ENCODE results near the gene CPED1.
"Not testable (repeated sequence)": the region's sequence is repeated elsewhere in the genome, so short reads cannot be mapped to it uniquely, and the experiment has no call there.

CPED1 gene

DNA sequence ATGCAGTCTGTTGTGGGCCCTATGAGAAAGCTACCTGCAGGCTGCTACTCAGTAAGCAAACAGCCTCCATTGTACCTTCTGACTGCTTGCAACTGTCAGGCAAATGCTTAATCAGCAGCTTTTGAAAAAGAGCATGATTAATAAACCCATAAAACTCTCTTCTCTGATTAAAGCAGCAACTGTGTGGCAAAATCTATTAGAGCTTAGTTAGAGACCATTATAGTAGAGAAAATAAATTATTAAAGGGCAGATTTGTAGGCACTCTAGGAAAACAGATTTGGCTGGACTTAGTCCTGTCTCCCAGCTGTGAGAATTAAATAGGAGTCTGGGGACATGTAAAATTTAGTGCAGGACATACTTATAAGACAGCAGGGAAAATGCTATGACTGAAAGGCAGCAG is 207.8 kb downstream of the CPED1 start:
- no peak for DNase-seq

DNA sequence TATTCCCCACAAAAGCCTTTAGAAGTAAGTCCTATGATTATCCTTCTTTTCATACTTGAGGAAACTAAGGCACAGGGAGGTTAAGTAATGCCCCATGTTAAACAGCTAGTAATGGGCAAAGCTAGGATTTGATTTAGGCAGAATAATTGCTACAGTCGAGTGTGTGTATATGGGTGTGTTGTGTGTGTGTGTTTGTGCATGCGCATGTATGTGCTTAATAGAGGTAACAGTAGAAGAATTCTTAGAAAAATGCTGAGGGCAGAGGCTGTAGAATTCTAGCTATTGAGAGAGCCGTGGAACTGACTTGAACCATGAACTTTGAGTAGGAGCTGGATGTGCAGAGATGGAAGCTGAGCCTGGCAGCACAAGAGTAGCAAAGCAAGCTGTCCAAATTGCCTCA is 208.9 kb downstream of the CPED1 start:
- no peak for DNase-seq

DNA sequence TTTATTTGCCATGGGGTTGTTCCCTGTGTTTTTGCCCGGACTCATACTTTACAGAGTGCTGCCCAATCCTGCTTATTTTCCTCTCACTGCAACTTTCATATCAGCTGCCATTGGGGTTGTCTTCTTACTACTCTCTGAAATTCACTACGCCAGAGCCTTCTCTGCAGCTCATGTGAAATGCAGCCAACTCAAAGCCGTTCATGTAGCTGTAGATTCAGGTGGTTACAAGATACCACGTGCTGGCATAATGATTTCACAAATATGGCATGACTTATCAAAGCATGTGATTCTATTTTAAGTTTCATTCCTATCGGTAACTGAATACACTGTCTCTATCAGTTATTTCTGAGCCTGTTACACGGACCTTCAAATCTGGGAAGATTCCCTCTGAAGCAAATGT is 210.0 kb downstream of the CPED1 start:
- DNase-seq, result no peak

DNA sequence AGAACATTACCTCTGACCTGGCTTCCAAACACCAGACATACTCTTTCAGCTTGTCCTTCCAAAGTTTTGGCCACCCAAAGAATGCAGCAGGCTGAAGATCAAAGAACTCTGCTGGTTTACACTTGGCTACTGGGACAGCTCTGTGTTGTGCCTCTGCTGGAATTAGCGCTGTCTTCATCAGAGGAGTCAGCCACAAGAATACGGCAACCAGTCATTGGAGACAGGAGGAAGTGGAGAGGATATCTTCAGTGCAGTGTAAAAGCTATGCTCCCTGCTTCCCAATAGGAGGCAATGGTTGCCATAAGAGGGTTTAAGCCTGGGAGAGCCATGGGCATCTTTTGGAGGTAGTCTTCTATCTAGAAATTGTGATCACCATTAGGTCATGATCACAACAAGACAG is 213.6 kb downstream of the CPED1 start:
- no peak for DNase-seq

DNA sequence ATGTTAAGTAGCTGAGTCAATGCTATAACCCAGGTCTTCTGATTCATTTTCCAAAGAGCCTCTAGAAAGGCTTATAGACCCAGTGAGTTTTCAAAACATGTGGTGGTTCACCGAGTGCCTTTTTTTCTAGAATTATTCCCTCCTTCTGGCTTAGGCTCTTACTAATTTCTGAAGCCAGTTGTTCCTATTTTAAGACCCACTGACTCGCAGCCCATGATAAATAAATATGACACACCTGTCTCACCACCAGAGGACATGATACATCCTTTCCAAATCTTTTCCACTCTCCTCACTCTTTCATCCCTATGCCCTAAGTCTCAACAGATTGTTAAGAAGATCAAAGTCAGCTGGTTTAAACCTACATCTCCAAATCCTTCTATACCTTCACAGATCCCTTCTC is 214.3 kb downstream of the CPED1 start:
- DNase-seq, result no peak

DNA sequence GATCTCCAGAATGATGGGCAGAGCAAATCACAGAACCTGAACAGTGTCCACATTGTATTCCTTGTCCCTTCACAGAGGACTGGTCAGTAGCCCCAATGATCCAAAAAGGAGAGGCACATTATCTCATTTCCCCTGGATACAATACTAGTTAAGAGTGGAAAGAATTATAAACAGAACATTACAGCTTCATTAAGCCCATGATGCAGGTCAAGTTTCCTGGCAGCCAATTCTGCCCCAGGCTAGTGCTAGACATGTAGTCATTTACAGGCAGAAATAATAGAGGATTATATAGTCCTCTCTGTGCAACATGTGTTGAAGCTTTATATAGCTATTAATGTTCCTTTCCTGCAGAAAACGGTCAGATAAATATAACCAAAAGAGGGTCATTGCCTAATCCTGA is 216.0 kb downstream of the CPED1 start:
- no peak for DNase-seq

DNA sequence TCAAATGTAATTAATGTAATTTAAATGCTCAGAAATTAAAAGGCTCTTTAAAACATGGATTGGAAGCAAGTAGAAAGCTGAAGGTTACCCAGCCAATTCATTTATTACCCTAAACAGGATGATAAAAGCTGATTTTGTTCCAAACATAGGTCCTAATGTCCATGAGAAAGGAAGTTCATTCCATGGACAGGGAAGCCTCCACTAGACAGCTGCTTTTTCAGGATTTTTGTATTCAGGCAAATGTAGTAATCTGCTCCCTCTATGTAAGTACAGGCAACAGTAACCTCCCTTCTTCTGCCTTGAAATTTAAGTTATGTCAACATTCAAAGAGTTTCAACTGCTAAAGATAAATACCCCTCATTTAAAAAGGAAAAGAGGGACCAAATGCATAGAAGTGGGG is 217.3 kb downstream of the CPED1 start:
- no peak for DNase-seq

DNA sequence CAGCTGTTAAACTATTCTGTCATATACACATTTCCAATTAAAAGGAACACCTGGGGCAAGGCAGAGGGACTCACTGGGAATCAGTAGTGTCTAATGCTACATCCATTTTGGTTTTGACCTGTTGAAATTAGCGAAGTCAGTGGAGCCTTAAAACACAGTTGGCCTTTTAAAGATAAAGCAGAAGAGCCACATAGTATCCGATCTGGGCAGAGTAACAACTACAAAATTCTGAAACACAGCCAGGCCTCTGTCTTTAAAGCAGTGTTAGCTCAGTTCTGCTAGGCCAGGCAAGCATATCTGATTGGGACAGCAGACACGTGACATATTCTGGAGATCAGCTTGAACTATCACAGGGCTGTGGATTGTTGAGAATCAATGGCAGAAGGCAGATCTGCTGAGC is 222.7 kb downstream of the CPED1 start:
- no peak for DNase-seq

DNA sequence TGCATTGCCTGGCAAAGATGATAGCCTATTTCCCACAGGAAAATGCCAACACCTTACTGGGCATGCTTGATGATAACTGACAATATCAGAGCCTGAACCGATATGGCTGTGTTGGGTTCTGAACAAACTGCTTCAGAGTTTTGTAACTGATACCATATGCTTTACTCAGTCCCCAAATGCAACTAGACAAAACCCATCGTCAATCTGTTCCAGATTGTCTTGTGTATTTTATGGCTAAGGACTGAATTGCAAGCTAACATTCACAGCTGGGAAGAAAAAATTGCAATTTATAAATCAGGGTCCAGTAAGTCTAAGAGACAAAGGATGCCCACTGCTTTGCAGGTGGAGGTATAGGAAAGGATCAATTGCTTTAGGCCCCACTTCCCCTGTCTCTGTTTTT is 223.5 kb downstream of the CPED1 start:
- no peak for DNase-seq

DNA sequence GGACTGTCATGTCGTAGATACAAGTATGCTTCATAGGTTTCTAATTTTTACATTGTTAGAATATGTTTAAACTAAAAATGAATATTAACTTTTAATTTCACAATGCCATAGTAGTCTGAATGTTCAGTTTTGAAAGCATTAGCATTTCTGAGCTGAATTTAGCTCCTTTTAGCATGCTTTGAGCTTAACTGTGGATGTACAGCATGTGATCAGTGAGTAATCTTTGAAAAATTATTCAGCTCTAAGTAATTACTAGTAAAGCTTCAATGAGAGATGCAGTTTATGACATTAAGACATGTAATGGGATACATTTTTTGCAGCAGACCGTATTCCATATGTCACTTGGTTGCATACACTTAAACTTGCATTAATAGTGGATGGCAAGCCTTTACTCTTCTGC is 226.1 kb downstream of the CPED1 start:
- DNase-seq, result no peak

DNA sequence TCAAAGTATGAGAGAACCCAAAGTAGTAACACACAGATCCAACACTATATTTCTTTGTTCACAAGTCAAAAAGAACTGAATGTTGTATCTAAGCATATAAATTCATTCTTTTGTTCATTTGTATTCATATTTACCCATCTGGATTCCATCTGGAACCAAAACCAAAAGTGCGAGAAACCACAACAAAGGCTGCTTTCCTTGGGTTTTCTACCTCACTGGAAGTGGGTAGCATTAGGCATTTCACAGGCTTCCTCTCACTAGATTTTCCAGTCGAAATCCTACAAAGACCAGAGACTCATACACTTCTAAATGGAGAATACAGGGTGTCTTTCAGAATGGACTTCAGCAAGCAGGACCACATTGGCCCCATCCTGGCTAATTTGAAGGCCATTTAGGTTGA is 230.5 kb downstream of the CPED1 start:
- DNase-seq, result no peak

DNA sequence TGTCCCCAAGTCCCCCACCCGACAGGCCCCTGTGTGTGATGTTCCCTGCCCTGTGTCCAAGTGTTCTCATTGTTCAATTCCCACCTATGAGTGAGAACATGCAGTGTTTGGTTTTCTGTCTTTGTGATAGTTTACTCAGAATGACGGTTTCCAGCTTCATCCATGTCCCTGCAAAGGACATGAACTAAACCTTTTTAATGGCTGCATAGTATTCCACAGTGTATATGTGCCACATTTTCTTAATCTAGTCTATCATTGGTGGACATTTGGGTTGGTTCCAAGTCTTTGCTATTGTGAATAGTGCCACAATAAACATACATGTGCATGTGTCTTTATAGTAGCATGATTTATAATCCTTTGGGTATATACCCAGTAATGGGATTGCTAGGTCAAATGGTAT is 232.6 kb downstream of the CPED1 start:
- not testable (repeated sequence) for DNase-seq

DNA sequence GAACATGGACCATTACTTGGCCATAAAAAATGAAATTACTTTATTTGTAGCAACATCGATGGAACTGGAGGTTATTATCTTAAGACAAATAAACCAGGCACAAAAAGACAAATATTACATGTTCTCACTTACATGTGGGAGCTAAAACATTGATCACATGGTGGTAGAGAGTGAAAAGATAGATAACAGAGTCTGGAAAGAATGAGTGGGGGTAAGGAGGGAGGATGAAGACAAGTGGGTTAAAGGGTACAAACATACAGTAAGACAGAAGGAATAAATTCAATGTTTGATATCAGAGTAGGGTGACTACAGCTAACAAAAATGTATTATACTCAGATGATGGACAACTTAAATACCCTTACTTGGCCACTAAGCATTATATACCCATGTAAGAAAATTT is 240.3 kb downstream of the CPED1 start:
- no peak for DNase-seq

DNA sequence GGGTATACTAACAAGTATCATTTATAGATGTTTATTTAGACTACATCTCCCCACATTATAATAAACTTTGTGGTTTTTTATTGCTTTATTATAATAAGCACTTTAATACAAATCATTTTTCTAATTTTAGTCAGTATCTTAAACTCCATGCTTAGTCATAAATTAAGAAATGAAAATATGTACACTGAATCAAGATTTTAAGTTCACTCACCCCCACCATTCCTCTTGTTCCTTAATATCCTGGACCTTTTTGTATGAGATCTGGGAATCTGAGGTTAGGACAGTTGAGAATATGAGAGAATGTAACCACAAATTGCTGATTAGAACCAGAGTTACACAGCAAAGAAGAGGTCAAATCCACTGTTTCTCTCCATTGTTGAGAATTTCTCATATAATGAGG is 246.7 kb downstream of the CPED1 start:
- DNase-seq, result no peak

DNA sequence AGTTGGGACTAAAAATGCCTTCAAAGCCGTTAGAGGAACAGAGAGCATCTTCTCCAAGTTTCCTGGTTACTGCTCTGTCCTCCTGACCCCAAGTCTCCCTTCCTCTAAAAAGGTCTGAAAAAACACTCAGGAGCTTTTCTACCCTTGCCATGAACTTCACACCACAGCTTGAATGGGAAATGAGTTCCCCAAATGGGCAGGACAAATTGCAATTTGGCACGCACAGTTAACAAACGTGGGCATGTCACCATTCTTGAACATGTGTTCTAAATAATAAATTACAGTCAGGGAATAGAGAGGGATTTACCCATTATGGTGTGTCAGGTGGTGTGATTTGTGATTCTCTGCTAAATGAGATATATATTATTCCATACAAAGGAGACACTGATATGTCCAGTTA is 249.1 kb downstream of the CPED1 start:
- no peak for DNase-seq

DNA sequence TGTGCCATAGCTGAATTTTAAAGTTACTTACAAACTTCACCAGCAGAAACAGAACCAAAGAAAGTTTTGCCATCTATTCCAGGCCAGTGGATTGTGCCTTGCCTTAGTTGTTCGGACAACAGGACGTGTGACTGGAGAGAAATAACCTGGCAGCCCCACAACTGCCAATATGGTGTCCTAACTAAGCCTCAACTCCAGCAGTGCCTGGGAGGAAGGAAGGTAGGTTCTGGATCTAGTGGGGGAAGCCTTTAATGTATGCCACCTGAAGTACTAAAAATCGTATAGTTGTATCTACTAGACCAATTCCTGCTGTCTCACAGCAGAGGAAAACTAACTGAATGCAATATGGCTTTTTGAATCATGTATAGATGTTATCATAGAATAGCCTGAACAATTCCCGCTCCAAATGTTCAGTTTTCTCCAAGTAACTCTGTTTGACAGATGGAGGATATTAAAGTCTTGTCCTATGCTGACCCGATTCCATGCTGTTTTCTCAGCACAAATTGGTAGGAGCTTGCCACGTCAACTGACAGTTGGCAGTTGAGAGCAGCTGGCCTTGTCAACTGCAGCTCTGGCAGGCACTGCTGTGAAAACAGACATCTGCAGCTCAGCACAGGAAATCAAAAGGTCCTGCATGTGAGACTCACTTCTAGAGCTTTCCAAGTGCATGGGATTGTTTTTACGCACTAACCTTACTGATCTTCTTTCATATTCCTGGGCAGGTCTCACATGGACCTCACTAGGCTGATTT is 255.8 kb downstream of the CPED1 start:
- DNase-seq, result no peak

DNA sequence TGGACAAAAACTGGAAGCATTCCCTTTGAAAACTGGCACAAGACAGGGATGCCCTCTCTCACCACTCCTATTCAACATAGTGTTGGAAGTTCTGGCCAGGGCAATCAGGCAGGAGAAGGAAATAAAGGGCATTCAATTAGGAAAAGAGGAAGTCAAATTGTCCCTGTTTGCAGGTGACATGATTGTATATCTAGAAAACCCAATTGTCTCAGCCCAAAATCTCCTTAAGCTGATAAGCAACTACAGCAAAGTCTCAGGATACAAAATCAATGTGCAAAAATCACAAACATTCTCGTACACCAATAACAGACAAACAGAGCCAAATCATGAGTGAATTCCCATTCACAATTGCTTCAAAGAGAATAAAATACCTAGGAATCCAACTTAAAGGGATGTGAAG is 262.9 kb downstream of the CPED1 start:
- not testable (repeated sequence) for DNase-seq

DNA sequence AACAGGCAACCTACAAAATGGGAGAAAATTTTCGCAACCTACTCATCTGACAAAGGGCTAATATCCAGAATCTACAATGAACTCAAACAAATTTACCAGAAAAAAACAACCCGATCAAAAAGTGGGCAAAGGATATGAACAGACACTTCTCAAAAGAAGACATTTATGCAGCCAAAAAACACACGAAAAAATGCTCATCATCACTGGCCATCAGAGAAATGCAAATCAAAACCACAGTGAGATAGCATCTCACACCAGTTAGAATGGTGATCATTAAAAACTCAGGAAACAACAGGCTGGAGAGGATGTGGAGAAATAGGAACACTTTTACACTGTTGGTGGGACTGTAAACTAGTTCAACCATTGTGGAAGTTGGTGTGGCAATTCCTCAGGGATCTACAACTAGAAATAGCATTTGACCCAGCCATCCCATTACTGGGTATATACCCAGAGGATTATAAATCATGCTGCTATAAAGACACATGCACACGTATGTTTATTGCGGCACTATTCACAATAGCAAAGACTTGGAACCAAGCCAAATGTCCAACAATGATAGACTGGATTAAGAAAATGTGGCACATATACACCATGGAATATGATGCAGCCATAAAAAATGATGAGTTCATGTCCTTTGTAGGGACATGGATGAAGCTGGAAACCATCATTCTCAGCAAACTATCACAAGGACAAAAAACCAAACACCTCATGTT is 264.2 kb downstream of the CPED1 start:
- not testable (repeated sequence) for DNase-seq

DNA sequence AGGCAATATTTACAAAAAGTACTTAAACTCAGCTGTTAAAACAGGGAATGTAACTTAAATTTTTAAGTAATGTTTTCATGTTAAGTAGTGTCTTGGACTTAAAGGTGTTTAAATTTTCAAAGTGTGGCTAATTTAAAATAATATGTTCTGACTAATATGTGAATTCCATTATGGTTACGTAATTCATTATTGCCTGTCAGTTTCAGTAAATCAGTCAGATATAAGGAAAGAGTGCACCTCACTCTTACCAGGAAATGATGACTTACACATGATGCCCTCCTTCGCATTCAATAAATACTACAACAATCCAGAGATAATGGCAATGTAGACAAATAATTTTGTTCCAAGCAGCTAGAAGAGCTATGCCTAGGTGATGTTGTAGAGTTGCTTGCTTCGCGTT is 271.3 kb downstream of the CPED1 start:
- no peak for DNase-seq

DNA sequence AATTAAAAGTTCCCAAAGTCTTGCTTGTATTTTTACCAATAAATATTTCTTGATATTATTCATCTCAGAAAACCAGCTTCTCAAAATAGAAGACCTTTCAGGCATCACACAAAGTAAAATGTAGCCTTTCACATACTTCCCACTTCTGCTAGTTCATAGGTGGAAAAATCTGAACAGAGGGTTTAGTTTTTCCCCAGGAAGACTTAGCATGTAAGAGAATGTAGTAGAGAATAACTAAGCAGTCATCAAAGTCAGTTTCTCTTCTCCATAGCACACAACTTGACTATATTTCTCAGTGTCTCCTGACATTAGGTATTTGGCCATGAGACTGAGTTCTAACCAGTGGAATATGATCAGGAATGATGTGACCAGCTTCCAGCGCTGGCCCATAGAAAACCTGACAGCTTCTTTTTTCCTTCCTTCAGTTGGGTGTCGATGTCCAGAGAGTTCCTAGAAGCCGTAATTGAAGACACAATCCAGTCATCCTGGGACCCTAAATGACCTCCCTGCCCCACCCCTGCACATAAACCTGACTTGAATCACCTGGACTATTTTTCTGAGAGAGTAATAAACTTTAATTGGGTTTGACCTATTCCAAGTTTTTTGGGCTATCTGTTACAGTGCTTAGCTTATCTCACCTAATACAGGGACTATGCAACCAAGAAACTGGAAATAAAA is 272.8 kb downstream of the CPED1 start:
- DNase-seq, result no peak

DNA sequence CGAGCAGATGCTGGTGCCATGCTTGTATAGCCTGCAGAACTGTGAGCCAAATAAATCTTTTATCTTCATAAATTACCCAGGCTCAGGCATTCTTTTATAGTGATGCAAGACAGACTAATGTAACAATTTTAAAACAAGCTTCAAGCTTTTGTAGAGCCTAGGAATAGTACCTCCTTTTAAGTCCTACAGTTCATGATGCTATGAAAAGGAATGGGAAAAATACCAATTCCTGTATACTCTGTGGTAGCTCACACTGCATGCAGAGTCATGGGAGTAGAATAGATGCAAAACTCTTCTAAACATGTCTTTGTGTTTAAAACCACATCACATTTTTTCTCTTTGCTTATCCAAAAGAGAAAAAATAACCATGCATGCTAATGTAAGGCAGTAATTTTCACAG is 273.7 kb downstream of the CPED1 start:
- no peak for DNase-seq

DNA sequence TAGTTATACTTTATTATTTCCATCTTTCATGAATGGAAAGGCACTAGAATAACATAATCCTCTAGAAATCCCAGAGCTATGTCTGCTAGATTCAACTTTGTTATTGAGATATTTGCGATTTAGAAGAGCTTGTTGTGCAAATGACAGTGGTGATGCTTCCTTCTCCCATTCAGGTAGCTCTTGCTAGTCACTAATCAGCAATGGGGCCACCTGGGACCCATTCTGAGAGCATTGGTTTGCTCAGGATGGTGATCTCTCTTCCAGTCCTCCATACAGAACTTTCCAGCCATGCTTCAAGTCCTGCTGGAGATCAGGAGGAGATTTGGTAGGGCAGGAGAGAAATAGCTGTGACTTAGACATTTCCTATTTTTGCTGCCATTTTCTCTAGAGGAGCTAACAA is 274.5 kb downstream of the CPED1 start:
- DNase-seq, result no peak

DNA sequence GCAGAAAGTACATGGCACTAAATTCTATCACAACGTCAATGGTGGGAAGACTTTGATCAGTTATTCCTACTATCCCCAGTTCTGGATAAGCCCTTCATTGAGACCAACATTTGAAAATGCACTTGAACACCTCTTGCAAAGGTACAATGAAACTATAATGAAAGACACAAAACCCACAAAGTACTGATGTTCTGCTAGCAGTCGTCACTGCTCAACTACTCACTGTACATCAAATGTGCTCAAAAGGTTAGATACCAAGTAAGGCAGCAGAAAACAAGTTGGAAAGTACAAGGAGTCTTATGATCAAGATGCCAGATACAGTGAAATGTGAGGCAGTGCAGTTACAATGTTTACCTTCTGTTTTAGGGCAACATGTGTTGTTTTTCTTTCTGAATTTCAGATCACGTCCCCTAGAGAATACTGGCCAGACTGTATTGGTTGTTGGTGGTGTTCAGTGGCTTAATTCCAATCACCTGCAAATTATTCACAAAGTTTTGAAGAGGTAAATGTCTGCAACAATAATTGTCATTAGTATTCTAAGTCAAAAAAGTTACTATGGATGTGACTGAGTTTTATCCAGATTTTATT is 277.9 kb downstream of the CPED1 start:
- DNase-seq, result no peak

DNA sequence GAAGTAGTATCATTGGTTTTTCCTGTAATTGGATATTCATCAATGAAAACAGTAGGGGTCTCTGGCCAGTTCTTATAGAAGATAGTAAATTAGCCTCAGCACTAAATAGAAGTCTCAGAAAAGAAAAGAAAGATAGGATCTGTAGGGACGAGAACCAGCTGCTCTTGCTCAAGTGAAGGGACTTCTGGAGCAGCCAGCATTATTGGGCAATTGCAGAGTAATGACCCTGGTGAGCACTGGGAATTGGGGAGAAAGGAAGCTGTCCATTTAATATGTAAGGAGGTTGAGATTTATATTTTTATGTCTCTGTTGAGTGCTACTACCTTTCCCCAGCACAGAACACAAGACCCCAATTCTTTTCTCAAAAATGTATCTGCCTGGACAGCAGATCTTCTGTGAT is 279.1 kb downstream of the CPED1 start:
- DNase-seq, result no peak
